CD14-positive monocyte (primary cell): ENCODE results near the gene TMEFF2. TPM values are rescaled to one million over a fixed set of nuclear protein-coding genes. Genes with fewer than 3 reads are reported as not detected.

ENCODE experiments used
- DNase-seq, 3 donors: peaks; one replicate each; pipeline ENCODE4 v3.0.0-alpha.2; 2011 to 2022
- H2AFZ ChIP-seq: 2 replicates; pipeline ENCODE4 v1.6.0; 2012; ENCODE audit warnings: mild to moderate bottlenecking, low read depth, low read length, inconsistent platforms; ENCODE audit not compliant: insufficient read depth, poor library complexity, severe bottlenecking
- H3K27ac ChIP-seq, 2 donors: 1 replicate in 1 of 2; 2 replicates in 1 of 2; pipeline ENCODE4 v1.5.1; 2012 to 2013; ENCODE audit warnings: low read length in 2 of 2, control low read depth in 1 of 2, inconsistent platforms in 1 of 2, low read depth in 1 of 2, mild to moderate bottlenecking in 1 of 2
- H3K27me3 ChIP-seq, 2 donors: one replicate each; pipeline versions ENCODE4 v1.6.0 to v1.6.1; 2011 to 2013; ENCODE audit warnings: low read length in 2 of 2; ENCODE audit not compliant: control insufficient read depth in 2 of 2, insufficient read depth in 2 of 2
- H3K36me3 ChIP-seq, 2 donors: replicated peaks in 1 of 2; 1 replicate in 1 of 2; 2 replicates in 1 of 2; pipeline versions ENCODE4 v1.5.1 to v1.6.1; 2012 to 2013; ENCODE audit warnings: low read length in 2 of 2, control low read depth in 1 of 2, inconsistent platforms in 1 of 2, mild to moderate bottlenecking in 1 of 2; ENCODE audit not compliant: insufficient read depth in 2 of 2, control insufficient read depth in 1 of 2
- H3K4me1 ChIP-seq, 2 donors: 1 replicate in 1 of 2; 2 replicates in 1 of 2; pipeline versions ENCODE4 v1.5.1 to v1.6.1; 2012 to 2013; ENCODE audit warnings: low read length in 2 of 2, control low read depth in 1 of 2, inconsistent platforms in 1 of 2, mild to moderate bottlenecking in 1 of 2, moderate library complexity in 1 of 2; ENCODE audit not compliant: insufficient read depth in 2 of 2, control insufficient read depth in 1 of 2
- H3K4me2 ChIP-seq: replicated peaks from 2 replicates; pipeline ENCODE3; 2012; ENCODE audit warnings: low read length, moderate library complexity, mild to moderate bottlenecking; ENCODE audit not compliant: poor library complexity, severe bottlenecking; ENCODE audit errors: extremely low read depth
- H3K4me3 ChIP-seq, 3 experiments: fragments of 200-600 bp in 1 of 3; sonication (generic) in 1 of 3; replicated peaks in 1 of 3; 1 replicate in 2 of 3; 2 replicates in 1 of 3; pipeline ENCODE4 v1.5.1; 2011 to 2013; ENCODE audit warnings: low read length in 3 of 3, mild to moderate bottlenecking in 3 of 3, control low read depth in 2 of 3, low read depth in 2 of 3, inconsistent platforms in 1 of 3, moderate library complexity in 1 of 3
- H3K79me2 ChIP-seq: 2 replicates; pipeline ENCODE4 v1.6.0; 2012; ENCODE audit warnings: mild to moderate bottlenecking, control low read depth, inconsistent platforms, low read length, moderate library complexity; ENCODE audit not compliant: insufficient read depth
- H3K9ac ChIP-seq: 2 replicates; pipeline ENCODE4 v1.6.0; 2017; ENCODE audit warnings: low read length, mild to moderate bottlenecking; ENCODE audit not compliant: insufficient read depth, poor library complexity, severe bottlenecking
- H3K9me3 ChIP-seq, 2 donors: replicated peaks in 1 of 2; 1 replicate in 1 of 2; 2 replicates in 1 of 2; pipeline versions ENCODE4 v1.5.1 to v1.6.1; 2012 to 2013; ENCODE audit warnings: low read length in 2 of 2, control low read depth in 1 of 2; ENCODE audit not compliant: control insufficient read depth in 1 of 2, insufficient read depth in 1 of 2
- H4K20me1 ChIP-seq: 2 replicates; pipeline ENCODE4 v1.6.0; 2012; ENCODE audit warnings: mild to moderate bottlenecking, low read length, control low read depth, moderate library complexity; ENCODE audit not compliant: insufficient read depth
- H3K27ac Mint-ChIP-seq, 7 donors: one replicate each; pipeline ENCODE4 v1.8.0; 2020; ENCODE audit warnings: mild to moderate bottlenecking in 7 of 7, mixed read lengths in 7 of 7, moderate library complexity in 6 of 7, inconsistent platforms in 2 of 7
- H3K27me3 Mint-ChIP-seq, 3 donors: one replicate each; pipeline ENCODE4 v1.8.0; 2021 to 2022; ENCODE audit warnings: low read depth in 3 of 3, mild to moderate bottlenecking in 3 of 3, mixed read lengths in 3 of 3, moderate library complexity in 3 of 3, inconsistent platforms in 1 of 3
- H3K36me3 Mint-ChIP-seq, 2 donors: one replicate each; pipeline ENCODE4 v1.8.0; 2020; ENCODE audit warnings: mixed read lengths in 2 of 2, inconsistent platforms in 1 of 2, mild to moderate bottlenecking in 1 of 2
- H3K4me1 Mint-ChIP-seq: one replicate; pipeline ENCODE4 v1.8.0; 2020; ENCODE audit warnings: mild to moderate bottlenecking, mixed read lengths
- H3K4me3 Mint-ChIP-seq, 2 donors: one replicate each; pipeline ENCODE4 v1.8.0; 2020; ENCODE audit warnings: mild to moderate bottlenecking in 2 of 2, mixed read lengths in 2 of 2, moderate library complexity in 1 of 2
- H3K9me3 Mint-ChIP-seq, 7 donors: one replicate each; pipeline ENCODE4 v1.8.0; 2020 to 2022; ENCODE audit warnings: mixed read lengths in 7 of 7, mild to moderate bottlenecking in 6 of 7, moderate library complexity in 6 of 7, inconsistent platforms in 2 of 7
- CTCF ChIP-seq: fragments of 200-600 bp; IDR thresholded peaks from one replicate; pipeline ENCODE4 v1.8.0; 2022; ENCODE audit warnings: antibody characterized with exemption, mild to moderate bottlenecking
- WGBS: methylation state at CpG from one replicate; pipeline ENCODE4 v1.1.5; 2013; ENCODE audit warnings: missing lambda C conversion rate; ENCODE audit not compliant: insufficient coverage; 5-methylcytosine and 5-hydroxymethylcytosine counted together
- intact Hi-C, 2 donors: fragments of 100-400 bp; cut with micrococcal nuclease; formaldehyde crosslinking; loops; one replicate each; pipeline versions ENCODE4 v1.15.0 to v1.15.1; 2023
- polyA plus RNA-seq, 3 donors: library from polyadenylated mRNA; depleted of rRNA in 1 of 3; unstranded in 2 of 3; stranded (reverse) in 1 of 3; fragments of 300-500 nt in 2 of 3; fragments of >200 nt in 1 of 3; fragmentation: Illumina TruSeq in 2 of 3; gene quantifications; 1 replicate in 2 of 3; 2 replicates in 1 of 3; pipeline ENCODE4 v1.2.3, GENCODE V29; 2012 to 2021

The TMEFF2 gene
- polyA plus RNA-seq, 3 donors, result not detected

- WGBS, result no CpG with 5 or more reads among the region's 3 CpGs
- H3K27me3 Mint-ChIP-seq, result no peaks in the 10 kb centered on the region
- no peaks in the 10 kb centered on the region for H3K79me2 ChIP-seq
- no peak overlapping the region for H3K4me2 ChIP-seq
- no peak overlapping the region for H3K4me3 ChIP-seq
- no peak overlapping the region for H3K27ac Mint-ChIP-seq
- no peaks in the 10 kb centered on the region for H3K36me3 Mint-ChIP-seq
- H3K9me3 Mint-ChIP-seq, result peaks cover 0 to 2% (median 0%) of the 10 kb centered on the region in 7 donors
- H3K4me3 Mint-ChIP-seq, result no peak overlapping the region
- no peak overlapping the region for H3K9ac ChIP-seq
- no peak overlapping the region for H3K27ac ChIP-seq
- H3K4me1 ChIP-seq, result no peaks in the 10 kb centered on the region
- no peak for DNase-seq
- H3K4me1 Mint-ChIP-seq, result peaks cover under 1% of the 10 kb centered on the region
- no peak overlapping the region for H2AFZ ChIP-seq
- H4K20me1 ChIP-seq, result no peaks in the 10 kb centered on the region
- intact Hi-C loops, result no loop called here
- no peak for TF ChIP-seq CTCF
- H3K36me3 ChIP-seq, result no peaks in the 10 kb centered on the region
- no peaks in the 10 kb centered on the region for H3K27me3 ChIP-seq
- no peaks in the 10 kb centered on the region for H3K9me3 ChIP-seq
Measured at GRCh38 chr2:191927991-191928390, 266.7 kb downstream of the TMEFF2 start.

DNA sequence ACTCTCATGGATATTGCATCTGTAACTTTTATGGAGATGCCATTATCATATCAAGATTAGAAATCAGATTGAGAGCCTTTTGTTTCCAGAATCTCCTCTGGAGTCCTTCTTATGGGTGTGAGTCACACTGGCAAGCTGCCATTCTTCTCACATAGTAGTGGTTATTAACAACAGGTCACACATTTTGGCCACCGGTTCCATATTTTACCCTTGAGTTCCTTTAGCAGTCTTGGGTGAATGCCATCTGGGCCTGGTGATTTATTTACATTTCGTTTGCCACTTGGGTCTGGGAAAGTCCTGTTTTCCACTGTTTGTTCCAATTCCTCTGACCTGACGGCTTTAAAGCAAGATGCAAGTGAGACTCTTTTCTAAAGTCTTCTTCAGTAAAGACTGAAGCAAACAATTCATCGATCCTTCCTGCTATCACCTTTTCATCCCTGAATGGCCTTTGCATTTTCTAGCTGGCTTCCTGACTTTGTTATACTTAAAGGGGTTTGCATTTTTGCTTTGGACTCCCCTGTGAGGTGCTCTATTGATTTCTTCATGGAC is 267.3 kb downstream of the TMEFF2 start:
- H3K4me1 ChIP-seq, result no peaks in the 10 kb centered on the region
- no peak for DNase-seq
- Mint-ChIP-seq H3K4me3 (no peak overlapping the region), H3K27me3 (no peaks in the 10 kb centered on the region), H3K4me1 (peaks cover 1% of the 10 kb centered on the region), H3K27ac (no peak overlapping the region), H3K9me3 (peaks cover 0 to 6% (median 4%) of the 10 kb centered on the region in 7 donors), H3K36me3 (no peaks in the 10 kb centered on the region)
- H3K4me2 ChIP-seq, result no peak overlapping the region
- no peaks in the 10 kb centered on the region for H3K27me3 ChIP-seq
- H3K27ac ChIP-seq, result no peak overlapping the region
- H3K79me2 ChIP-seq, result no peaks in the 10 kb centered on the region
- intact Hi-C loops, result no loop called here
- H3K9me3 ChIP-seq, result peaks cover 0 to 4% of the 10 kb centered on the region in 2 donors
- no peak overlapping the region for H3K4me3 ChIP-seq
- 61% methylated on average over 3 of the region's 4 CpGs for WGBS
- H2AFZ ChIP-seq, result no peak overlapping the region
- TF ChIP-seq CTCF, result no peak
- no peaks in the 10 kb centered on the region for H3K36me3 ChIP-seq
- no peak overlapping the region for H3K9ac ChIP-seq
- H4K20me1 ChIP-seq, result no peaks in the 10 kb centered on the region
